GM19324 (cell line): Measurements from ENCODE around the gene RNF182.

Experiments used
- ATAC-seq: cut with Tn5 transposase; IDR thresholded peaks from one replicate; pipeline ENCODE4 v1.9.1; 2021; ENCODE audit warnings: mild to moderate bottlenecking, moderate library complexity; ENCODE audit not compliant: unreplicated experiment, low FRiP score

The RNF182 gene

GRCh38 chr6:14025160-14025559, 100.4 kb downstream of the RNF182 start:
- no peak for ATAC-seq

- no peak for ATAC-seq
Measured at GRCh38 chr6:14026831-14027539, 102.2 kb downstream of the RNF182 start.

- ATAC-seq = no peak
Measured at GRCh38 chr6:14028631-14029030, 103.9 kb downstream of the RNF182 start.

- no peak for ATAC-seq
Measured at GRCh38 chr6:14029605-14030004, 104.9 kb downstream of the RNF182 start.
